Muscle of arm (tissue), 14 donors: ENCODE results near the gene SNX4. TPM values are rescaled to one million over a fixed set of nuclear protein-coding genes. Genes with fewer than 3 reads are reported as not detected.
"Not testable (repeated sequence)": the region's sequence is repeated elsewhere in the genome, so short reads cannot be mapped to it uniquely, and the experiment has no call there.

Experiments used
- DNase-seq: peaks from one replicate; pipeline ENCODE4 v3.0.0-alpha.2; 2013
- long read RNA-seq, 11 donors: transcript quantifications; one replicate each; lab custom pipeline, GENCODE V29; 2026
- polyA plus RNA-seq, 12 donors: library from polyadenylated mRNA; unstranded; fragments of 120-200 nt; gene quantifications; one replicate each; pipeline ENCODE4 v1.2.1, GENCODE V29; 2013; ENCODE audit not compliant: insufficient read length in 12 of 12

SNX4 gene
- 10 to 100 TPM in 11 of 12 donors, not detected in 1; 32.4 to 61.7 (median 42.7) TPM for polyA plus RNA-seq
- long read RNA-seq, donor 1, transcript SNX4-201 (14 exons, 2,513 nt): major isoform, 21 of 41 reads
- long read RNA-seq, donor 1, partial matches to known transcripts: 20 of 41 reads
- long read RNA-seq, donor 1, other reads (novel, unspliced or antisense): 0 of 41 reads
- long read RNA-seq, donor 2, transcript SNX4-201 (14 exons, 2,513 nt): major isoform, 14 of 14 reads
- long read RNA-seq, donor 2, partial matches to known transcripts: 0 of 14 reads
- long read RNA-seq, donor 2, other reads (novel, unspliced or antisense): 0 of 14 reads
- long read RNA-seq, donor 3, transcript SNX4-201 (14 exons, 2,513 nt): major isoform, 7 of 7 reads
- long read RNA-seq, donor 3, partial matches to known transcripts: 0 of 7 reads
- long read RNA-seq, donor 3, other reads (novel, unspliced or antisense): 0 of 7 reads
- long read RNA-seq, donor 4, partial matches to known transcripts: 0 of 4 reads
- long read RNA-seq, donor 4, other reads (novel, unspliced or antisense): 0 of 4 reads
- long read RNA-seq, donor 5, transcript SNX4-201 (14 exons, 2,513 nt): major isoform, 16 of 23 reads
- long read RNA-seq, donor 5, partial matches to known transcripts: 7 of 23 reads
- long read RNA-seq, donor 5, other reads (novel, unspliced or antisense): 0 of 23 reads
- long read RNA-seq, donor 6, transcript SNX4-201 (14 exons, 2,513 nt): major isoform, 8 of 8 reads
- long read RNA-seq, donor 6, partial matches to known transcripts: 0 of 8 reads
- long read RNA-seq, donor 6, other reads (novel, unspliced or antisense): 0 of 8 reads
- long read RNA-seq, donor 7, transcript SNX4-201 (14 exons, 2,513 nt): major isoform, 5 of 5 reads
- long read RNA-seq, donor 7, partial matches to known transcripts: 0 of 5 reads
- long read RNA-seq, donor 7, other reads (novel, unspliced or antisense): 0 of 5 reads
- long read RNA-seq, donor 8, transcript SNX4-201 (14 exons, 2,513 nt): major isoform, 10 of 10 reads
- long read RNA-seq, donor 8, partial matches to known transcripts: 0 of 10 reads
- long read RNA-seq, donor 8, other reads (novel, unspliced or antisense): 0 of 10 reads
- long read RNA-seq, donor 9, transcript SNX4-201 (14 exons, 2,513 nt): major isoform, 5 of 5 reads
- long read RNA-seq, donor 9, partial matches to known transcripts: 0 of 5 reads
- long read RNA-seq, donor 9, other reads (novel, unspliced or antisense): 0 of 5 reads
- long read RNA-seq, donor 10, transcript SNX4-201 (14 exons, 2,513 nt): major isoform, 5 of 5 reads
- long read RNA-seq, donor 10, partial matches to known transcripts: 0 of 5 reads
- long read RNA-seq, donor 10, other reads (novel, unspliced or antisense): 0 of 5 reads
- long read RNA-seq, donor 11, transcript SNX4-201 (14 exons, 2,513 nt): major isoform, 12 of 12 reads
- long read RNA-seq, donor 11, partial matches to known transcripts: 0 of 12 reads
- long read RNA-seq, donor 11, other reads (novel, unspliced or antisense): 0 of 12 reads

- DNase-seq: peak; percentile 91
Observed at GRCh38 chr3:125519678-125520562, at the start of gene SNX4. SNX4 (minus strand) TSS chr3:125520202; CDS start chr3:125520172, 30 bp downstream.

- DNase-seq: no peak
Observed at GRCh38 chr3:125556314-125556713, 36.3 kb upstream of the SNX4 start.

- DNase-seq: no peak
Observed at GRCh38 chr3:125552401-125552800, 32.4 kb upstream of the SNX4 start.

- DNase-seq: no peak
Observed at GRCh38 chr3:125528920-125529319, 8.9 kb upstream of the SNX4 start.

- DNase-seq: no peak
Observed at GRCh38 chr3:125525153-125525552, 5.2 kb upstream of the SNX4 start.

GRCh38 chr3:125520563-125520919, 539 bp upstream of the SNX4 start:
- not testable (repeated sequence) for DNase-seq

- DNase-seq: no peak
Observed at GRCh38 chr3:125515421-125515820, 4.6 kb downstream of the SNX4 start.

- no peak for DNase-seq
Observed at GRCh38 chr3:125513490-125514115, 6.4 kb downstream of the SNX4 start.

- no peak for DNase-seq
Observed at GRCh38 chr3:125512135-125512920, 7.7 kb downstream of the SNX4 start.

- DNase-seq: no peak
Observed at GRCh38 chr3:125511420-125512118, 8.4 kb downstream of the SNX4 start.

GRCh38 chr3:125507128-125507527, 12.9 kb downstream of the SNX4 start:
- DNase-seq: no peak

- no peak for DNase-seq
Observed at GRCh38 chr3:125498630-125499029, 21.4 kb downstream of the SNX4 start.

- DNase-seq: no peak
Observed at GRCh38 chr3:125496701-125497100, 23.3 kb downstream of the SNX4 start.

- no peak for DNase-seq
Observed at GRCh38 chr3:125482406-125482805, 37.6 kb downstream of the SNX4 start.

GRCh38 chr3:125481786-125482185, 38.2 kb downstream of the SNX4 start:
- no peak for DNase-seq

GRCh38 chr3:125481375-125481759, 38.6 kb downstream of the SNX4 start:
- not testable (repeated sequence) for DNase-seq

GRCh38 chr3:125480656-125481374, 39.2 kb downstream of the SNX4 start:
- DNase-seq: no peak

- no peak for DNase-seq
Observed at GRCh38 chr3:125479091-125479490, 40.9 kb downstream of the SNX4 start.
